Lung (tissue), 12 donors: Measurements from ENCODE around the gene KCNIP4. TPM values are rescaled to one million over a fixed set of nuclear protein-coding genes. Genes with fewer than 3 reads are reported as not detected.

ENCODE experiments used
- ATAC-seq: fragments of 200-7000 bp; cut with Tn5 transposase; one replicate; pipeline ENCODE4 v1.9.1; 2020; ENCODE audit warnings: moderate number of reproducible peaks; ENCODE audit not compliant: insufficient read depth, low FRiP score
- DNase-seq, 3 donors: peaks; one replicate each; pipeline ENCODE4 v3.0.0-alpha.2; 2013 to 2017
- H3K27ac ChIP-seq, 2 donors: one replicate each; pipeline ENCODE4 v1.5.1; 2013; ENCODE audit warnings: mild to moderate bottlenecking in 2 of 2, moderate library complexity in 2 of 2, control low read depth in 1 of 2, inconsistent platforms in 1 of 2, low read depth in 1 of 2, low read length in 1 of 2
- H3K27me3 ChIP-seq, 3 donors: one replicate each; pipeline ENCODE4 v1.5.1; 2013; ENCODE audit warnings: low read length in 2 of 3; ENCODE audit not compliant: control insufficient read depth in 3 of 3, insufficient read depth in 3 of 3
- H3K36me3 ChIP-seq, 4 donors: one replicate each; pipeline ENCODE4 v1.5.1; 2013; ENCODE audit warnings: low read length in 4 of 4, mild to moderate bottlenecking in 1 of 4, moderate library complexity in 1 of 4; ENCODE audit not compliant: control insufficient read depth in 4 of 4, insufficient read depth in 4 of 4
- H3K4me1 ChIP-seq, 5 donors: one replicate each; pipeline ENCODE4 v1.5.1; 2013; ENCODE audit warnings: low read length in 5 of 5, mild to moderate bottlenecking in 2 of 5, moderate library complexity in 1 of 5; ENCODE audit not compliant: control insufficient read depth in 5 of 5, insufficient read depth in 5 of 5
- H3K4me3 ChIP-seq: one replicate; pipeline ENCODE4 v1.5.1; 2013; ENCODE audit warnings: mild to moderate bottlenecking, control low read depth, moderate library complexity
- H3K9ac ChIP-seq, 2 donors: one replicate each; pipeline ENCODE4 v1.5.1; 2013; ENCODE audit warnings: low read length in 2 of 2, control low read depth in 1 of 2; ENCODE audit not compliant: insufficient read depth in 1 of 2
- H3K9me3 ChIP-seq, 4 donors: one replicate each; pipeline ENCODE4 v1.5.1; 2013; ENCODE audit warnings: low read length in 3 of 4, mild to moderate bottlenecking in 1 of 4, moderate library complexity in 1 of 4; ENCODE audit not compliant: control insufficient read depth in 4 of 4, insufficient read depth in 3 of 4
- WGBS, 2 donors: extraction: QIAGEN DNeasy Blood & Tissue Kit; methylation state at CpG; one replicate each; pipeline ENCODE4 v1.1.7; 2013; 5-methylcytosine and 5-hydroxymethylcytosine counted together
- polyA plus RNA-seq, 2 donors: library from polyadenylated mRNA; stranded (reverse); fragments of 200-250 nt; gene quantifications; one replicate each; pipeline ENCODE4 v1.2.1, GENCODE V29; 2013
- total RNA-seq, 2 donors: library from RNA; depleted of rRNA in 1 of 2; stranded (reverse); fragments of >200 nt in 1 of 2; gene quantifications; one replicate each; pipeline ENCODE4 v1.2.1, GENCODE V29; 2014 to 2021
- TF ChIP-seq, protein P1 (sequence below): IDR thresholded peaks from 2 replicates; pipeline ENCODE4 v1.5.1; 2012; ENCODE audit warnings: mild to moderate bottlenecking; ENCODE audit errors: control extremely low read depth, extremely low read depth
- donor health status: control.
- donor health status: control.
- donor health status: Bipolar disorder and iron deficiency.
- donor health status: healthy.
- donor health status: DM: yes; HTN: yes; CAD: no.

Gene KCNIP4
- total and polyA plus RNA-seq, 4 donors: 0.11 TPM; not detected in 3

DNA sequence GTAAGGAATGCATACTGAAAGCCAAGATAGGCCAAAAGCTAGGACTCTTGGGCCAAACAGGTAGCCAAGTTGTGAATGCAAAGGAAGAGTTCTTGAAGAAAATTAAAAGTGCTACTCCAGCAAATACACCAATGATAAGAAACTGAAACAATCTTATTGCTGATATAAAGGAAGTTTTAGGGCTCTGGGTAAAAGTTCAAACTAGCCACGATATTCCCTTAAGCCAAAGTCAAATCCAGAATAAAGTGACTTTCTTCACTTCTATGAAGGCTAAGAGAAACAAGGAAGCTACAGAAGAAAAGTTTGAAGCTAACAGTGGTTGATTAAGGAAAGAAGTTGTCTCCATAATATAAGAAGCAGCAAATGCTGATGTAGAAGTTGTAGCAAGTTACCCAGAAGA is 850.7 kb downstream of the KCNIP4 start:
- no peaks in the 10 kb centered on the region for H3K36me3 ChIP-seq
- DNase-seq: no peak

DNA sequence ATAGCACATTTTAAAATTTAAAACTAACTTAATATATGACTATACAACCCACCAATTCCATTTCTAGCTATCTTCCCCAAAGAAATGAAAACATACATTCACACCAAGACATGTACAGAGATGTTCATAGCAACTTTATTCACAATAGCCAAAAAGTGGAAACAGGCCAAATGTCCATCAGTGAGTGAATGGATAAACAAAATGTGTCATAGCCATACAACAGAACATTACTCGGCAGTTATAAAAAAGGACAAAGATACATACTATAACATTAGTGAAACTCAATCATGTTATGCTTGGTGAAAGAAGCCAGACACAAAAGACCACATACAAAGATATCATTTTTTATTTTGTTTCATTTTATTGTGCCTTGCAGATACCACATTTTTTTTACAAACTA is 851.5 kb downstream of the KCNIP4 start:
- Histone ChIP-seq H3K9me3 (no peaks in the 10 kb centered on the region), H3K27ac (no peak overlapping the region), H3K4me1 (no peaks in the 10 kb centered on the region), H3K4me3 (no peak overlapping the region), H3K9ac (no peak overlapping the region), H3K36me3 (no peaks in the 10 kb centered on the region), H3K27me3 (no peaks in the 10 kb centered on the region)
- TF ChIP-seq, protein P1, sequence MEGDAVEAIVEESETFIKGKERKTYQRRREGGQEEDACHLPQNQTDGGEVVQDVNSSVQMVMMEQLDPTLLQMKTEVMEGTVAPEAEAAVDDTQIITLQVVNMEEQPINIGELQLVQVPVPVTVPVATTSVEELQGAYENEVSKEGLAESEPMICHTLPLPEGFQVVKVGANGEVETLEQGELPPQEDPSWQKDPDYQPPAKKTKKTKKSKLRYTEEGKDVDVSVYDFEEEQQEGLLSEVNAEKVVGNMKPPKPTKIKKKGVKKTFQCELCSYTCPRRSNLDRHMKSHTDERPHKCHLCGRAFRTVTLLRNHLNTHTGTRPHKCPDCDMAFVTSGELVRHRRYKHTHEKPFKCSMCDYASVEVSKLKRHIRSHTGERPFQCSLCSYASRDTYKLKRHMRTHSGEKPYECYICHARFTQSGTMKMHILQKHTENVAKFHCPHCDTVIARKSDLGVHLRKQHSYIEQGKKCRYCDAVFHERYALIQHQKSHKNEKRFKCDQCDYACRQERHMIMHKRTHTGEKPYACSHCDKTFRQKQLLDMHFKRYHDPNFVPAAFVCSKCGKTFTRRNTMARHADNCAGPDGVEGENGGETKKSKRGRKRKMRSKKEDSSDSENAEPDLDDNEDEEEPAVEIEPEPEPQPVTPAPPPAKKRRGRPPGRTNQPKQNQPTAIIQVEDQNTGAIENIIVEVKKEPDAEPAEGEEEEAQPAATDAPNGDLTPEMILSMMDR: no peak
- WGBS, 2 donors: 0 to 44% methylated on average over 1 of the region's 1 CpG
- DNase-seq (no peak), ATAC-seq (no peak)

More for the DNA sequence above, 850.7 kb downstream of the KCNIP4 start:
- Histone ChIP-seq H3K9me3 (no peaks in the 10 kb centered on the region), H3K27me3 (no peaks in the 10 kb centered on the region), H3K4me1 (no peaks in the 10 kb centered on the region), H3K27ac (no peak overlapping the region), H3K4me3 (no peak overlapping the region), H3K9ac (no peak overlapping the region)
- 79 to 85% methylated on average over 1 of the region's 1 CpG for WGBS, 2 donors
- ATAC-seq: no peak
- TF ChIP-seq, protein P1: no peak

DNA sequence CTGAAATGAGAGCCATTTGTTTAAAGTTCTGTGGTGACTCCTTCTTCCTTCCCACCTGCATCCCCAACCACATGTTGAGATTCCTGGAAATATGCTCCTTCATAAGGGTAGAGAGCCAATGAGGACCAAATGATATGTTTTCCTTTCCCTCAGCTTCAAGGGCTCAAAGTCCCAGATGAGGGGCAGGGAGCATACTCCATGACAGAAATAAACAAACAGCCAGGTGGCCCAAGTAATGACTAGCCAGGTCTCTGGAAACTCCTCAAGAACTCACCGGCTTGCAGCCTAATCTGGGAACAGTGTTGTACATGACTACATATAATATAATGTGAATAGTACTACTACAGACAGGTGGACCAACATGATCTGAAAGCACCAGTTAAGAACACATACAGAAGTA is 856.0 kb downstream of the KCNIP4 start:
- H3K9ac ChIP-seq: no peak overlapping the region
- no peaks in the 10 kb centered on the region for H3K36me3 ChIP-seq
- H3K27ac ChIP-seq: no peak overlapping the region
- H3K4me3 ChIP-seq: no peak overlapping the region
- ATAC-seq: no peak
- H3K27me3 ChIP-seq: no peaks in the 10 kb centered on the region
- WGBS, 2 donors: 80 to 81% methylated on average over 1 of the region's 1 CpG
- no peaks in the 10 kb centered on the region for H3K9me3 ChIP-seq
- no peak for DNase-seq
- no peaks in the 10 kb centered on the region for H3K4me1 ChIP-seq
- TF ChIP-seq, protein P1: no peak

DNA sequence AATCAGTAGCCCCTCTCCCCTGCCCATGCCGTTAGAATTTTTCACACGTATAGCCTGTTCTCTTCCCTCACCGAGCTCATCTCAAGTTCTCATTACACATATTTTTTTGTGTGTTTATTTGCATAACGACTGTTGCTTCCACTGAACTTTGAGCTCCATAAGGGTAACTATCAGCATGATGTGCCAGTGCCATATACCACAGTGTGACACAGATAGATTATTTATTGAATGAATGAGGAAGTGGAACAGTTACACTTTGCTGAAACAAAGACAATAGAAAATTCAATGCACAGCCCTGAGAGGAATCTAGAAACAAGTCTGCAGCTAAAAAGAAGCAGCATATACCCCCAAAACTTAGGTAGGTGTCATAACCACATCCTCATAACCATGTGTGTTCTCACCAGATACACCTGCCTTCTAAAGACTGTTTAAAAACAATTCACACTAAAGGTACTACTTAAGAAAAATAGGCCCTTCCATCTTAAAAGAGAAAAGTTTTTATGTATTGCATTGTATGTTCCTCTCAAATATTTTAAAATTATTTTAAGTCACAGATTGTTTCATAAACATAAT is 858.4 kb downstream of the KCNIP4 start:
- 39 to 57% methylated on average over 4 of the region's 4 CpGs for WGBS, 2 donors
- Histone ChIP-seq H3K27me3 (no peaks in the 10 kb centered on the region), H3K4me3 (no peak overlapping the region), H3K9ac (no peak overlapping the region), H3K27ac (no peak overlapping the region), H3K36me3 (no peaks in the 10 kb centered on the region), H3K4me1 (no peaks in the 10 kb centered on the region), H3K9me3 (peaks cover 0 to 1% (median 0%) of the 10 kb centered on the region in 4 donors)
- TF ChIP-seq, protein P1: no peak
- ATAC-seq (no peak), DNase-seq (no peak)
